B cell (primary cell): Measurements from ENCODE around the gene NBEA. TPM values are rescaled to one million over a fixed set of nuclear protein-coding genes. Genes with fewer than 3 reads are reported as not detected.

Experiments used
- ATAC-seq: fragments of 200-7000 bp; cut with Tn5 transposase; one replicate; pipeline ENCODE4 v1.10.0; 2021; ENCODE audit warnings: low read depth, mild to moderate bottlenecking, moderate number of reproducible peaks, moderate library complexity
- CTCF ChIA-PET: fragments of 350-600 bp; sonication (Branson Sonifier 250); formaldehyde crosslinking; loops from one replicate; lab custom pipeline; 2021; ENCODE audit warnings: antibody characterized with exemption, inconsistent platforms; lab: Charles Lee
- POLR2A ChIA-PET: fragments of 350-600 bp; sonication (Branson Sonifier 250); formaldehyde crosslinking; loops from one replicate; lab custom pipeline; 2021; ENCODE audit warnings: antibody characterized with exemption; lab: Charles Lee
- DNase-seq: peaks from one replicate; pipeline ENCODE4 v3.0.0; 2013
- H2AFZ ChIP-seq: 2 replicates; pipeline ENCODE4 v1.6.1; 2012; ENCODE audit warnings: mild to moderate bottlenecking, low read depth, low read length; ENCODE audit not compliant: insufficient read depth, poor library complexity, severe bottlenecking
- H3K27ac ChIP-seq, 2 donors: 1 replicate in 1 of 2; 2 replicates in 1 of 2; pipeline ENCODE4 v1.5.1; 2012 to 2013; ENCODE audit warnings: low read length in 2 of 2, mild to moderate bottlenecking in 2 of 2, moderate library complexity in 1 of 2
- H3K27me3 ChIP-seq, 4 experiments: fragments of 200-600 bp in 1 of 4; sonication (generic) in 1 of 4; replicated peaks in 1 of 4; 1 replicate in 2 of 4; 2 replicates in 2 of 4; pipeline versions ENCODE4 v1.6.1 to v1.7.0; 2013 to 2016; ENCODE audit warnings: low read length in 3 of 4, mild to moderate bottlenecking in 2 of 4, mixed read lengths in 1 of 4, moderate library complexity in 1 of 4; ENCODE audit not compliant: insufficient read depth in 4 of 4, control insufficient read depth in 3 of 4; ENCODE audit errors: control extremely low read depth in 1 of 4
- H3K36me3 ChIP-seq, 2 experiments: replicated peaks in 1 of 2; 1 replicate in 1 of 2; 2 replicates in 1 of 2; pipeline versions ENCODE4 v1.6.1 to v1.7.1; 2013; ENCODE audit warnings: low read length in 1 of 2; ENCODE audit not compliant: insufficient read depth in 2 of 2, control insufficient read depth in 1 of 2; ENCODE audit errors: control extremely low read depth in 1 of 2, extremely low read depth in 1 of 2
- H3K4me1 ChIP-seq, 2 donors: fragments of 200-600 bp in 1 of 2; sonication (generic) in 1 of 2; 1 replicate in 1 of 2; 2 replicates in 1 of 2; pipeline versions ENCODE4 v1.5.1 to v1.6.1; 2013 to 2017; ENCODE audit warnings: low read length in 2 of 2; ENCODE audit not compliant: control insufficient read depth in 2 of 2, insufficient read depth in 2 of 2
- H3K4me2 ChIP-seq: replicated peaks from 2 replicates; pipeline ENCODE3; 2012; ENCODE audit warnings: mild to moderate bottlenecking, low read depth, low read length; ENCODE audit not compliant: poor library complexity, severe bottlenecking
- H3K4me3 ChIP-seq, 5 experiments: fragments of 200-600 bp in 1 of 5; sonication (generic) in 1 of 5; 1 replicate in 3 of 5; 2 replicates in 2 of 5; pipeline versions ENCODE4 v1.5.1 to v1.7.0; 2011 to 2016; ENCODE audit warnings: low read length in 4 of 5, mild to moderate bottlenecking in 4 of 5, low read depth in 2 of 5, control low read depth in 1 of 5, moderate library complexity in 1 of 5; ENCODE audit not compliant: insufficient read depth in 1 of 5; ENCODE audit errors: control extremely low read depth in 1 of 5, extremely low read depth in 1 of 5
- H3K79me2 ChIP-seq: fragments of 200-600 bp; sonication (generic); one replicate; pipeline ENCODE4 v1.6.0; 2016; ENCODE audit warnings: low read length; ENCODE audit not compliant: control insufficient read depth, insufficient read depth
- H3K9ac ChIP-seq: fragments of 200-600 bp; sonication (generic); 2 replicates; pipeline ENCODE4 v1.6.1; 2017; ENCODE audit warnings: mild to moderate bottlenecking, low read length, moderate library complexity
- H3K9me3 ChIP-seq, 3 donors: one replicate each; pipeline versions ENCODE4 v1.6.1 to v1.7.1; 2013; ENCODE audit warnings: low read length in 2 of 3; ENCODE audit not compliant: control insufficient read depth in 2 of 3, insufficient read depth in 1 of 3; ENCODE audit errors: control extremely low read depth in 1 of 3
- H4K20me1 ChIP-seq: 2 replicates; pipeline ENCODE4 v1.6.0; 2012; ENCODE audit warnings: mild to moderate bottlenecking, low read length; ENCODE audit not compliant: insufficient read depth, control insufficient read depth, poor library complexity, severe bottlenecking
- H3K27ac Mint-ChIP-seq: one replicate; pipeline ENCODE4 v1.8.0; 2021; ENCODE audit warnings: mixed read lengths
- H3K27me3 Mint-ChIP-seq: one replicate; pipeline ENCODE4 v1.8.0; 2021; ENCODE audit warnings: mixed read lengths
- H3K4me1 Mint-ChIP-seq: one replicate; pipeline ENCODE4 v1.8.0; 2021; ENCODE audit warnings: mixed read lengths
- H3K4me3 Mint-ChIP-seq: one replicate; pipeline ENCODE4 v1.8.0; 2021; ENCODE audit warnings: mixed read lengths
- H3K9me3 Mint-ChIP-seq: one replicate; pipeline ENCODE4 v1.8.0; 2022; ENCODE audit warnings: mixed read lengths; ENCODE audit not compliant: insufficient read depth
- EZH2 ChIP-seq: IDR thresholded peaks from 2 replicates; pipeline ENCODE4 v1.6.1; 2012; ENCODE audit warnings: borderline replicate concordance, low read depth, mild to moderate bottlenecking, moderate library complexity, low read length; ENCODE audit not compliant: insufficient read depth, poor library complexity, severe bottlenecking
- WGBS: methylation state at CpG from one replicate; pipeline ENCODE4 v1.1.5; 2013; ENCODE audit warnings: missing lambda C conversion rate; ENCODE audit not compliant: insufficient coverage; 5-methylcytosine and 5-hydroxymethylcytosine counted together
- intact Hi-C: fragments of 100-400 bp; cut with micrococcal nuclease; formaldehyde crosslinking; loops from one replicate; pipeline ENCODE4 v1.10.0; 2022
- polyA plus RNA-seq: library from polyadenylated mRNA; depleted of rRNA; stranded (reverse); fragments of >200 nt; gene quantifications from 2 replicates; pipeline ENCODE4 v1.2.3, GENCODE V29; 2012
- total RNA-seq, 2 donors: library from RNA; stranded (reverse); fragments of 120-200 nt in 1 of 2; gene quantifications; 1 replicate in 1 of 2; 2 replicates in 1 of 2; pipeline versions ENCODE4 v1.2.3 to v1.2.4, GENCODE V29; 2013 to 2022
- TF ChIP-seq, protein P1 (sequence below): fragments of 200-600 bp; IDR thresholded peaks from one replicate; pipeline ENCODE4 v1.8.0; 2022; ENCODE audit warnings: antibody characterized with exemption, mild to moderate bottlenecking

Gene NBEA
- total and polyA plus RNA-seq, 2 donors (not counting 1 experiment from before 2014, with no cell fraction given) = 1.5 to 10.7 TPM

DNA sequence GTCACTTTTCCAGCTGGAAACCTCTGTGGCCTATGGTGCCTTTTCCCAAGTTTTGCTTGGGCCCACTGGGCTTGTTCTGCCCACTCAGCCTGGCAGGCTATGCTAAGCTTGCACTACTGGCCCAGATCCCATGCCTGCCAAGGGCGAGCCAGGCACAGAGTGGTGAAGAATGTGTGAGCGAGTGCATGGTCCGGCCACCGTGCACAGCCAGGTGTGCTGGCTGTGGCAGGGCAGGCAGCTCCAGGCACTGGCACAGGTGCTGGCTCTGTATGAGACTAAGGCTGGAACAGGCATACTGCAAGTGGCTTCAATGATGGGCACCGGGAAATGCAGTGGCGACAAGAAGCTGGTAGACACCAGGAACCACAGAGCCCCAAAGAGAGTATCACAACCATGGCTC lies 584.5 kb downstream of the NBEA start:
- DNase-seq (no peak), ATAC-seq (no peak)
- no peaks in the 10 kb centered on the region for H3K4me1 ChIP-seq
- WGBS = 97% methylated on average over 6 of the region's 6 CpGs
- POLR2A ChIA-PET = no interaction called here
- H3K9ac ChIP-seq = no peak overlapping the region
- no peaks in the 10 kb centered on the region for H3K9me3 ChIP-seq
- no peaks in the 10 kb centered on the region for H3K9me3 Mint-ChIP-seq
- CTCF ChIA-PET = no interaction called here
- intact Hi-C loops = no loop called here
- no peak overlapping the region for H3K27ac ChIP-seq
- no peak overlapping the region for H3K4me2 ChIP-seq
- H3K4me1 Mint-ChIP-seq = no peaks in the 10 kb centered on the region
- no peaks in the 10 kb centered on the region for H3K27me3 Mint-ChIP-seq
- H3K4me3 ChIP-seq = no peak overlapping the region
- H4K20me1 ChIP-seq = no peaks in the 10 kb centered on the region
- no peaks in the 10 kb centered on the region for H3K79me2 ChIP-seq
- H2AFZ ChIP-seq = no peak overlapping the region
- TF ChIP-seq, protein P1, sequence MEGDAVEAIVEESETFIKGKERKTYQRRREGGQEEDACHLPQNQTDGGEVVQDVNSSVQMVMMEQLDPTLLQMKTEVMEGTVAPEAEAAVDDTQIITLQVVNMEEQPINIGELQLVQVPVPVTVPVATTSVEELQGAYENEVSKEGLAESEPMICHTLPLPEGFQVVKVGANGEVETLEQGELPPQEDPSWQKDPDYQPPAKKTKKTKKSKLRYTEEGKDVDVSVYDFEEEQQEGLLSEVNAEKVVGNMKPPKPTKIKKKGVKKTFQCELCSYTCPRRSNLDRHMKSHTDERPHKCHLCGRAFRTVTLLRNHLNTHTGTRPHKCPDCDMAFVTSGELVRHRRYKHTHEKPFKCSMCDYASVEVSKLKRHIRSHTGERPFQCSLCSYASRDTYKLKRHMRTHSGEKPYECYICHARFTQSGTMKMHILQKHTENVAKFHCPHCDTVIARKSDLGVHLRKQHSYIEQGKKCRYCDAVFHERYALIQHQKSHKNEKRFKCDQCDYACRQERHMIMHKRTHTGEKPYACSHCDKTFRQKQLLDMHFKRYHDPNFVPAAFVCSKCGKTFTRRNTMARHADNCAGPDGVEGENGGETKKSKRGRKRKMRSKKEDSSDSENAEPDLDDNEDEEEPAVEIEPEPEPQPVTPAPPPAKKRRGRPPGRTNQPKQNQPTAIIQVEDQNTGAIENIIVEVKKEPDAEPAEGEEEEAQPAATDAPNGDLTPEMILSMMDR = no peak
- TF ChIP-seq EZH2 = no peak
- no peak overlapping the region for H3K4me3 Mint-ChIP-seq
- H3K27me3 ChIP-seq = no peaks in the 10 kb centered on the region
- no peak overlapping the region for H3K27ac Mint-ChIP-seq
- H3K36me3 ChIP-seq = no peaks in the 10 kb centered on the region

DNA sequence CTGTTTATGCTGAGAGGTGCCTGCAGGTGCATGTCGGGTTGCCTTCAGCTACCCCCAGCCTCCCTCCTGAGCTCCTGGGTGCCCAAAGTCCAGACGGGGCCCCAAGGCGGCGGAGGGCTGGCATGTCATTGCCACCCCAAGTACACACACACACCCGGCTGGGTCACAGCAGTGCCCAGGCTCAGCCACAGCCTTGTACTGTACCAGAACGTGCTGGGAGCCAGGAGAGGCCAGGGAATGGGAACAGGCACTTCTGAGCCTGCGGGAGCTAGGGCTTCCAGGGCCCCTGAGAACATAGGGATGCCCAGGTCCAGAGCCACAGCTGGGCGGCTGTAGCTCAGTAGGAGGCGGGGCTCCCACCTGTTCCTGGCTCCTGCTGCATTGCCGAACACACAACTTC lies 585.4 kb downstream of the NBEA start:
- no peak overlapping the region for H3K4me2 ChIP-seq
- WGBS = 95% methylated on average over 9 of the region's 10 CpGs
- ATAC-seq = no peak
- Mint-ChIP-seq H3K4me1 (no peaks in the 10 kb centered on the region), H3K27me3 (no peaks in the 10 kb centered on the region), H3K27ac (no peak overlapping the region), H3K4me3 (no peak overlapping the region), H3K9me3 (no peaks in the 10 kb centered on the region)
- no peaks in the 10 kb centered on the region for H3K36me3 ChIP-seq
- intact Hi-C loops = no loop called here
- no peak overlapping the region for H3K27ac ChIP-seq
- DNase-seq = no peak
- no peaks in the 10 kb centered on the region for H4K20me1 ChIP-seq
- H3K4me1 ChIP-seq = no peaks in the 10 kb centered on the region
- H3K9ac ChIP-seq = no peak overlapping the region
- H3K4me3 ChIP-seq = no peak overlapping the region
- no peaks in the 10 kb centered on the region for H3K79me2 ChIP-seq
- TF ChIP-seq, protein P1 = no peak
- no peak for TF ChIP-seq EZH2
- no peak overlapping the region for H2AFZ ChIP-seq
- ChIA-PET POLR2A (no interaction called here), CTCF (no interaction called here)
- H3K27me3 ChIP-seq = no peaks in the 10 kb centered on the region
- H3K9me3 ChIP-seq = no peaks in the 10 kb centered on the region
